GM06990 (cell line): Measurements from ENCODE around the gene MAP3K20.

Experiments used
- DNase-seq: peaks from one replicate; pipeline ENCODE4 v3.0.0-alpha.2; 2011; ENCODE audit not compliant: insufficient read length; ENCODE audit errors: extremely low read depth
- H3K27me3 ChIP-seq: replicated peaks from 2 replicates; pipeline ENCODE4 v1.6.0; 2011; ENCODE audit warnings: low read length; ENCODE audit not compliant: control insufficient read depth, insufficient read depth
- H3K36me3 ChIP-seq: 2 replicates; pipeline ENCODE4 v1.5.1; 2011; ENCODE audit warnings: low read length; ENCODE audit not compliant: control insufficient read depth, insufficient read depth
- H3K4me3 ChIP-seq: replicated peaks from 2 replicates; pipeline ENCODE4 v1.5.1; 2011; ENCODE audit warnings: low read depth, mild to moderate bottlenecking, control low read depth, low read length
- CTCF ChIP-seq: IDR thresholded peaks from 2 replicates; pipeline ENCODE4 v1.5.1; 2011; ENCODE audit warnings: low read length, control low read depth, mild to moderate bottlenecking, inconsistent platforms; ENCODE audit not compliant: insufficient read depth, poor library complexity, severe bottlenecking

The MAP3K20 gene

GRCh38 chr2:173216668-173217067 lies 141.0 kb downstream of the MAP3K20 start:
- no peaks in the 10 kb centered on the region; the same call in 1 of the 2 replicates for H3K36me3 ChIP-seq
- no peak overlapping the region for H3K4me3 ChIP-seq
- DNase-seq: no peak
- no peaks in the 10 kb centered on the region for H3K27me3 ChIP-seq
- TF ChIP-seq CTCF: no peak

- DNase-seq: no peak
- no peaks in the 10 kb centered on the region for H3K27me3 ChIP-seq
- H3K36me3 ChIP-seq: no peaks in the 10 kb centered on the region; the same call in 1 of the 2 replicates
- H3K4me3 ChIP-seq: no peak overlapping the region
- no peak for TF ChIP-seq CTCF
Measured at GRCh38 chr2:173217116-173217840, 141.6 kb downstream of the MAP3K20 start.

- Histone ChIP-seq H3K36me3 (no peaks in the 10 kb centered on the region), H3K4me3 (no peak overlapping the region), H3K27me3 (no peaks in the 10 kb centered on the region)
- TF ChIP-seq CTCF: no peak
- DNase-seq: no peak
Measured at GRCh38 chr2:173218326-173219056, 142.8 kb downstream of the MAP3K20 start.

GRCh38 chr2:173221132-173221695 lies 145.6 kb downstream of the MAP3K20 start:
- no peak overlapping the region for H3K4me3 ChIP-seq
- H3K27me3 ChIP-seq: no peaks in the 10 kb centered on the region
- H3K36me3 ChIP-seq: no peaks in the 10 kb centered on the region
- no peak for DNase-seq
- TF ChIP-seq CTCF: no peak

- Histone ChIP-seq H3K4me3 (no peak overlapping the region), H3K36me3 (no peaks in the 10 kb centered on the region), H3K27me3 (no peaks in the 10 kb centered on the region)
- DNase-seq: no peak
- TF ChIP-seq CTCF: no peak
Measured at GRCh38 chr2:173221937-173222594, 146.4 kb downstream of the MAP3K20 start.
